Measurements from ENCODE around the gene SLC30A2. TPM values are rescaled to one million over a fixed set of nuclear protein-coding genes. Genes with fewer than 3 reads are reported as not detected.
A peak's percentile ranks its signal among the peaks of the same experiment; 100 is the strongest.

SLC30A2 gene
- total RNA-seq, 1 donor = not detected

GRCh38 chr1:26070296-26070962 lies 24.5 kb upstream of the SLC30A2 start:
- DNase-seq (ENCODE audit: low read depth) = no peak
- H3K4me3 ChIP-seq (ENCODE audit: low read depth, low read length) = no peak overlapping the region
- TF ChIP-seq, protein P1, sequence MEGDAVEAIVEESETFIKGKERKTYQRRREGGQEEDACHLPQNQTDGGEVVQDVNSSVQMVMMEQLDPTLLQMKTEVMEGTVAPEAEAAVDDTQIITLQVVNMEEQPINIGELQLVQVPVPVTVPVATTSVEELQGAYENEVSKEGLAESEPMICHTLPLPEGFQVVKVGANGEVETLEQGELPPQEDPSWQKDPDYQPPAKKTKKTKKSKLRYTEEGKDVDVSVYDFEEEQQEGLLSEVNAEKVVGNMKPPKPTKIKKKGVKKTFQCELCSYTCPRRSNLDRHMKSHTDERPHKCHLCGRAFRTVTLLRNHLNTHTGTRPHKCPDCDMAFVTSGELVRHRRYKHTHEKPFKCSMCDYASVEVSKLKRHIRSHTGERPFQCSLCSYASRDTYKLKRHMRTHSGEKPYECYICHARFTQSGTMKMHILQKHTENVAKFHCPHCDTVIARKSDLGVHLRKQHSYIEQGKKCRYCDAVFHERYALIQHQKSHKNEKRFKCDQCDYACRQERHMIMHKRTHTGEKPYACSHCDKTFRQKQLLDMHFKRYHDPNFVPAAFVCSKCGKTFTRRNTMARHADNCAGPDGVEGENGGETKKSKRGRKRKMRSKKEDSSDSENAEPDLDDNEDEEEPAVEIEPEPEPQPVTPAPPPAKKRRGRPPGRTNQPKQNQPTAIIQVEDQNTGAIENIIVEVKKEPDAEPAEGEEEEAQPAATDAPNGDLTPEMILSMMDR (IDR thresholded peaks at IDR 0.05; ENCODE audit: insufficient read depth, low read depth, low read length) = no peak

DNA sequence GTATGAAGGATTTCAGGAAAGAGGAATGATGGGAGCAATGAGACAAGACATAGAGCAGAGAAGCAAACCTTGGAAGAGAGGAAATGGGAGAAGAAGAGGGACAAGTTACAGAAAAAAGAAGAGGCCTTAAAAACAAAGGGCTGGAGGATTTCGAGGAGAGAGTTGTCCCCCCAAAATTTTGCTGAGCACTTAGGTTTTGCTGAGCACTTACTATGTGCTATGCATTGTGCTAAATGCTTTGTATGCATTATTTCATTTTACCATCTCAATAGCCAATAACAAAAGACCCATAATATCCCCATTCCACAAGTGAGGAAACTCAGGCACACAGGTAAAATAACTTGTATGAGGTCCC lies 24.0 kb upstream of the SLC30A2 start:
- no peak for DNase-seq (ENCODE audit: low read depth)
- H3K4me3 ChIP-seq (ENCODE audit: low read depth, low read length) = no peak overlapping the region
- TF ChIP-seq, protein P1 (IDR thresholded peaks at IDR 0.05; ENCODE audit: insufficient read depth, low read depth, low read length) = no peak

DNA sequence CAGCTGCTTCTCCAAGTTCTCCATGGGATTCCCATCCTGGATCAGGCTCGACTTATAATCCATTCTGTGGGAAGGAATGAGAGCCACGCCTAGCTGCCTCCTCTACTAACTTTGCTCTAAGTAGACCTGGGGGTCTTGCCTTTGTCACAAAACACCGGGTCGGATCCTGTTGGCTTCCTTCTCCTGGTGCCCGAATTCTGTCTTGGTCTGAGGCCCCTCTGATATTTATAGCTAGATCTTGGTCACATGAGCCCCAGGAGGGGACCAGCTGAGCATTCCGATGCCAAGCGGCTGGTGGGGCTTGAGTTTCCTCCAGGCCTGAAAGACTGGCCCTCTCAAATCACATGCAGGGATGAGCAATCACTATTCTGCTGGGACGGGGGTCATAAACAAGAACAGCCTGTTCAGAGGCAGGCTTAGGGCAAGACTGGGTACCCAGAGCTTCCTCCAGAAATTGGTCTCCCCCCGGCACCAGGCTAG lies 21.6 kb upstream of the SLC30A2 start, which contains the start of gene TRIM63:
TRIM63 (minus strand) TSS at position 199 of the 480 bp plus-strand sequence; CDS start at position 63, 136 bp downstream.
- TF ChIP-seq, protein P1 (IDR thresholded peaks at IDR 0.05; ENCODE audit: insufficient read depth, low read depth, low read length) = no peak
- DNase-seq (ENCODE audit: low read depth) = no peak
- no peak within 1 kb of the TSS for H3K4me3 ChIP-seq (ENCODE audit: low read depth, low read length)

- TF ChIP-seq, protein P1 (IDR thresholded peaks at IDR 0.05; ENCODE audit: insufficient read depth, low read depth, low read length) = no peak
- peak; percentile 24 for DNase-seq (ENCODE audit: low read depth)
- no peak overlapping the region for H3K4me3 ChIP-seq (ENCODE audit: low read depth, low read length)
Measured at GRCh38 chr1:26066857-26067256, 20.9 kb upstream of the SLC30A2 start.

- no peak for DNase-seq (ENCODE audit: low read depth)
- TF ChIP-seq, protein P1 (IDR thresholded peaks at IDR 0.05; ENCODE audit: insufficient read depth, low read depth, low read length) = no peak
- H3K4me3 ChIP-seq (ENCODE audit: low read depth, low read length) = no peak overlapping the region
Measured at GRCh38 chr1:26066160-26066559, 20.2 kb upstream of the SLC30A2 start.

- DNase-seq (ENCODE audit: low read depth) = no peak
Measured at GRCh38 chr1:26064553-26064952, 18.6 kb upstream of the SLC30A2 start.

More at GRCh38 chr1:26064553-26064952, 18.6 kb upstream of the SLC30A2 start:
- H3K4me3 ChIP-seq (ENCODE audit: low read depth, low read length) = no peak overlapping the region
- TF ChIP-seq, protein P1 (IDR thresholded peaks at IDR 0.05; ENCODE audit: insufficient read depth, low read depth, low read length) = no peak

Data from fibroblast of villous mesenchyme (primary cell).